Progenitor cell of endocrine pancreas (in vitro differentiated cells): ENCODE measurements around the gene PARD6B. TPM values are rescaled to one million over a fixed set of nuclear protein-coding genes. Genes with fewer than 3 reads are reported as not detected.
A peak's percentile ranks its signal among the peaks of the same experiment; 100 is the strongest.

Experiments
- DNase-seq: peaks from one replicate; pipeline ENCODE4 v3.0.0; 2021; ENCODE audit warnings: low spot score; ENCODE audit not compliant: unreplicated experiment
- H3K27ac Mint-ChIP-seq: 2 replicates; pipeline ENCODE4 v1.8.0; 2021; ENCODE audit warnings: mild to moderate bottlenecking, moderate library complexity, mixed read lengths
- H3K27me3 Mint-ChIP-seq: 2 replicates; pipeline ENCODE4 v1.8.0; 2021; ENCODE audit warnings: mixed read lengths
- H3K36me3 Mint-ChIP-seq: 2 replicates; pipeline ENCODE4 v1.8.0; 2022; ENCODE audit warnings: mixed read lengths; ENCODE audit not compliant: insufficient read depth
- H3K4me1 Mint-ChIP-seq: 2 replicates; pipeline ENCODE4 v1.8.0; 2021; ENCODE audit warnings: low read depth, mixed read lengths
- H3K4me3 Mint-ChIP-seq: 2 replicates; pipeline ENCODE4 v1.8.0; 2021; ENCODE audit warnings: low read depth, mild to moderate bottlenecking, moderate library complexity, mixed read lengths
- H3K9me3 Mint-ChIP-seq: 2 replicates; pipeline ENCODE4 v1.8.0; 2021; ENCODE audit warnings: low read depth, mixed read lengths
- total RNA-seq: library from RNA; stranded (reverse); gene quantifications from 2 replicates; pipeline ENCODE4 v1.2.1, GENCODE V29; 2021
- TF ChIP-seq, protein P1 (sequence below): fragments of 200-600 bp; sonication (generic); IDR thresholded peaks from one replicate; pipeline ENCODE4 v1.5.0; 2021; ENCODE audit warnings: antibody characterized with exemption, mild to moderate bottlenecking; ENCODE audit not compliant: unreplicated experiment

PARD6B gene
- total RNA-seq, 1 donor from 2014 or later = 29.7 TPM

DNA sequence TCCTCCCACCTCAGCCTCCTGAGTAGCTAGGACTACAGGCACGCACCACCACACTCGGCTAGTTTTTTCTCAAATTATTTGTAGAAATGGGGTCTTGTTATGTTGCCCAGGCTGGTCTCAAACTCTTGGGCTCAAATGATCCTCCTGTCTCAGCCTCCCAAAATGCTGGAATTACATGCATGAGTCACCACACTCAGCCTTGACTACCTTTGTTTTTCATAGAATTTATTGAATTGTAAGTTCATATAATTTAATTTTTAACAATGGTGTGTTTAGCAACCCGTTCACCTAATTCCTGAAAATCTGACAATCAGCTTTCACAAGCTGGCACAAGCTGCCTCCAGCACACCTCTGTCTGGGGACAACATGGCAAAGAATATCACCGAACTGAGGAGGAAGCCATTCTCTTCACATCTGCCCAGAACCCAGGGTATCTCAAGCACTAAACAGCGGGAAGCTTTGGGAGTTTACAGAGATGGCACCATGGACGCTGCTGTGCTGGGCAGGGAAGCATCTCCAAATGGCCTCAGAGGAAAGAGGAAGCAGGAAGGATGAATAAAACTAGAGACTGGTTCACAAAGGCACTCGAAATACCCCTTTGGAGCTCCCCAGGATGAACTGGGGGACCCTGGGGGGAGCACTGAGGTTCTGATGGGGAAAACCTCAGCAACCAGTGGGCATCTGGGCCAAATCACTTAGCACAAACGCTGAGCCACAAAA, 43.0 kb upstream of the PARD6B start:
- DNase-seq = no peak
- Mint-ChIP-seq H3K9me3 (no peaks in the 10 kb centered on the region), H3K27ac (no peak overlapping the region), H3K36me3 (no peaks in the 10 kb centered on the region), H3K27me3 (peaks cover 34% of the 10 kb centered on the region), H3K4me1 (peaks cover 13% of the 10 kb centered on the region), H3K4me3 (no peak overlapping the region)
- TF ChIP-seq, protein P1, sequence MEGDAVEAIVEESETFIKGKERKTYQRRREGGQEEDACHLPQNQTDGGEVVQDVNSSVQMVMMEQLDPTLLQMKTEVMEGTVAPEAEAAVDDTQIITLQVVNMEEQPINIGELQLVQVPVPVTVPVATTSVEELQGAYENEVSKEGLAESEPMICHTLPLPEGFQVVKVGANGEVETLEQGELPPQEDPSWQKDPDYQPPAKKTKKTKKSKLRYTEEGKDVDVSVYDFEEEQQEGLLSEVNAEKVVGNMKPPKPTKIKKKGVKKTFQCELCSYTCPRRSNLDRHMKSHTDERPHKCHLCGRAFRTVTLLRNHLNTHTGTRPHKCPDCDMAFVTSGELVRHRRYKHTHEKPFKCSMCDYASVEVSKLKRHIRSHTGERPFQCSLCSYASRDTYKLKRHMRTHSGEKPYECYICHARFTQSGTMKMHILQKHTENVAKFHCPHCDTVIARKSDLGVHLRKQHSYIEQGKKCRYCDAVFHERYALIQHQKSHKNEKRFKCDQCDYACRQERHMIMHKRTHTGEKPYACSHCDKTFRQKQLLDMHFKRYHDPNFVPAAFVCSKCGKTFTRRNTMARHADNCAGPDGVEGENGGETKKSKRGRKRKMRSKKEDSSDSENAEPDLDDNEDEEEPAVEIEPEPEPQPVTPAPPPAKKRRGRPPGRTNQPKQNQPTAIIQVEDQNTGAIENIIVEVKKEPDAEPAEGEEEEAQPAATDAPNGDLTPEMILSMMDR = no peak

DNA sequence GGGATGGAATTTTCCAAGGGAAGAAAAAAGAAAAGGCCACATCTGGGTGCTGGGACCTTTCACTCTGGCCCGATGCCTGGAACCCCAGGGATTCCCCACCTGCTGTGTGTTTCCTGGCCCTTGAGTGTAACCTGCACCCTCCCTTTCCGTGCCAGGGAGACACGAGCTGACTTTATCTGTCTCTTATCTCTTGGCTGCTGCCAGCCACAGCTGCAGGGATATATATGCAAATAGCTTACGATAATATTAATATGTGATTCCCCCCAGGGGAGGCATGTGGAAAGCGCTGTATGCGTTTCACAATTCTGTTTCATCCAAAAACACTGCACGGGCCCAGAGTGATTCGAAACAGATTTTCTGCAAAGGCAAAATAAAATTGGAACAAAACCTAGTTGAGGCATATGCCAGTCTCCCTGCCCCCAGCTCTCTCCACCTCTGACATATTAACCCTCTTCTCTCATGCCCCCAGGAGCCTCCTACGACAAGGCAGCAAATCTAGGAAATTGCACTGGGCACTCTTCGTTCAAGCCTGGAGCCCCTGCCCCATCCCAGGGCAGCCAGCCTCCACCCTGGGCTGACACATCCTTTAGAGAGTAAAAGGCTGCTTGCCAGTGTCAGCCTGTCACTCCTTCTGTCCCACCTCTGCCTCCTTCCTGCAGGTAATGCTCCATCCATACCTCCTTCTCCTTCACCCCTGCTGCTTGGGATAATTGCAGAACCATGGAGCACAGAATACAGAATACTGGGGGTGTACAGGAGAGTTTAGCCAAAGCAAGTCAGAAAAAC, 41.3 kb upstream of the PARD6B start:
- no peaks in the 10 kb centered on the region for H3K36me3 Mint-ChIP-seq

DNA sequence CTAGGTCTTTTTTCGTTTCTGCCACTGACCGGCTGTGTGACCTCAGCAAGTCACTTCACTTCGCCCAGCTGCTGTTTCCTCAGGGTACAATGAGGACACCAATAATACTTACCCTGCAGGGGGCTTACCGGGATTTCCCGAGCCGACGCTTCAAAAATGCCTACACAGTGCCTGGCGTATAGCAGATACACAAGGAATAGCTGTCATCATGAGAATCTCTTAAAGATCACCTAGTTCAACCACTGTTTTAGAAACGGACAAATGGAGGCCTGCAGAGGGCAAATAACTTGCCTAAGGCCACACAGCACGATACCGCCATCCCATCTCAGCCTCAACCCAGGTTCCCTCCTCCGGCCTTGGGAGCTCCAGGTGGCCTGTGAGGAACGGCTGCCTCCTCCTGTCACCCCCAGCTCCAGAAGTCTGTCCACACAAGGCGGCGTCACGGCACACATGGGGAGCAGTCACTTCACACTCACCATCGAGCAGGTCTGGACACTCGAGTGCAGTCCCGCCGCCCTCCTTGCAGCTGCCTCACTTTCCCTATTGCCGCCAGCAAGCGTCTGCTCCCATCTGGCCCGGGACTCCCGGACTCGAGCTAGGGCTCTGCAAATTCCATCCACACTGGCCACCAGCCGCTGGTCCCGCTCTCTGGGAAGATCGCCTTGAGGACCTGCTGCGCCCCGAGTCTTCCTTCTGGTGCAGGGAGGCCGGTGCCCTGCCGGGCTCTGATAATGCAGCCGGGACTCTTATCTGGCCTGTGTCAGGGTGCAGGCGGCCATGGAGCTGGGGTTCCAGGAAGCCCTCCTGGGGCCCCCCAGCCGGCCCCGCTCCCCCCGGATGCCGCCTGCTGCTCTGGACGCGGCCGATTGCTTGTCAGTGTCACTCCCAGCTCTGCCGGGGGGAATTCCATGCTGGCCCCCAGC, 40.5 kb upstream of the PARD6B start, which contains the start of gene RIPOR3:
Gene RIPOR3, minus strand, starts transcription at position 893 of the 923 bp plus-strand sequence. Its CDS starts 414 bp downstream, at position 479.
- Mint-ChIP-seq H3K9me3 (no peaks in the 10 kb centered on the region), H3K27ac (no peak within 1 kb of the TSS), H3K27me3 (peaks cover 38% of the 10 kb centered on the region), H3K4me1 (peaks cover 13% of the 10 kb centered on the region), H3K36me3 (no peaks in the 10 kb centered on the region), H3K4me3 (peak within 1 kb of the TSS; percentile 54)
- TF ChIP-seq, protein P1 = no peak
- no peak for DNase-seq

More for the DNA sequence above, 41.3 kb upstream of the PARD6B start:
- Mint-ChIP-seq H3K4me1 (peaks cover 13% of the 10 kb centered on the region), H3K27ac (no peak overlapping the region), H3K27me3 (peaks cover 38% of the 10 kb centered on the region), H3K9me3 (no peaks in the 10 kb centered on the region), H3K4me3 (no peak overlapping the region)
- TF ChIP-seq, protein P1 = no peak
- no peak for DNase-seq

DNA sequence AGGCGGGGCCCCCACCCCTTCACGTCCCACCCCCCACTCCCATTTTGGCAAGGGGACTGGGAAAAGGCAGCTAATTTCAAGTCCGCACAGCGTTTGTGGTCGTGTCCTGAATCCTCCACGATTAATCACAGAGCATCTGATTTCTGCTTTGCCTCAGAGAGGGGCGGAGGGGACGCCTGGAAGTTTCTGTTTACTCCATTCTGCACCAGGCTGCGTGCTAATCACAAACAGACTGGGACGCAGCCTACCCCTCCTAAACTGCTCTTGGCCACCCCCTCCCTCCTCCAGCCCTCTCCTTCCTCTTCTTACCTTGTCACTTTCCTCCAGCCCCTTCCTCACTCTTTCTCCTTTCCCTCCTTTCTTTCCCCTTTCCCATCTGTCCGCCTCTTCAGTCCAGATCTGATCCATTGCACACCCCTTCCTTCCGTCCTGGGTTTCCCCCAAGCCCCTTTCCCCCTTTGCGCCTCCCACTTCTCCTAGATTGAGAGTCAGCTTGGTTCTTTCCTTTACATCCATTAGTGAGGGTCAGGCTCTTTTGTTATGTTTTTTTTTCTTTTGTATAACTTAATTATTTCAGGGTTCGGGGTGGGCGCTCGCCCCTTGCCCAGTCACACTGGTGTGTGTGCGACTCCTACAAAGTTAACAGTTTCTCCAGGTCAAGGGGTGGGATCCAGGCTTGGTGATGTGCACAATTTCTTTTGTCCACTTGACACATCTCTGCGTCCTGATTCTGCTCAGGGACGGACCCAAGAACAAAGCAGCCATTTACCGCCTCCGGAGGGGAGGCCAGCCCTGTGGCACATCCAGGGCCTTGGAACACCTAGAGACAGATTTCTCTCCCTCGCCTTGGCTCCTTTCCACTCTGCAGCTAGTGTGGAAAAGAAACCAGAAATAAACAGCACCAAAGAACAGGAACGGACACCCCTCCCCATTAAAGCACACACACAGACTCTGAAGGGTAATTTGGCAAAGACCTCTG, 39.5 kb upstream of the PARD6B start:
- H3K9me3 Mint-ChIP-seq = no peaks in the 10 kb centered on the region
- H3K4me1 Mint-ChIP-seq = peaks cover 13% of the 10 kb centered on the region
- H3K27me3 Mint-ChIP-seq = peaks cover 38% of the 10 kb centered on the region
- no peaks in the 10 kb centered on the region for H3K36me3 Mint-ChIP-seq
- DNase-seq = no peak
- peak overlapping the region; percentile 49 for H3K4me3 Mint-ChIP-seq
- H3K27ac Mint-ChIP-seq = no peak overlapping the region
- TF ChIP-seq, protein P1 = no peak
